Breast epithelium (tissue), 3 donors: ENCODE results near the gene FFAR4.

Experiments used
- CTCF ChIP-seq, 3 donors: fragments of 450-650 bp; IDR thresholded peaks; one replicate each; pipeline ENCODE4 v1.5.1; 2016 to 2017; ENCODE audit warnings: antibody characterized with exemption in 3 of 3, mild to moderate bottlenecking in 3 of 3, moderate library complexity in 3 of 3
- POLR2A ChIP-seq: fragments of 450-650 bp; IDR thresholded peaks from one replicate; pipeline ENCODE4 v1.6.1; 2016; ENCODE audit warnings: antibody characterized with exemption, mild to moderate bottlenecking, moderate library complexity

- TF ChIP-seq CTCF (IDR thresholded peaks at IDR 0.05) = no peak
- TF ChIP-seq POLR2A = no peak
These were observed 49.2 kb downstream of the FFAR4 start for GRCh38 chr10:93615576-93616235.
